Measurements from ENCODE around the gene P2RX5. TPM values are rescaled to one million over a fixed set of nuclear protein-coding genes. Genes with fewer than 3 reads are reported as not detected.
A peak's percentile ranks its signal among the peaks of the same experiment; 100 is the strongest.
"Not testable (repeated sequence)": the region's sequence is repeated elsewhere in the genome, so short reads cannot be mapped to it uniquely, and the experiment has no call there.

The P2RX5 gene
- total and polyA plus RNA-seq, 7 experiments from 2014 or later = 10.7 to 94.5 (median 18.2) TPM

- no peaks in the 10 kb centered on the region for H3K27me3 Mint-ChIP-seq
- H3K27me3 ChIP-seq (ENCODE audit: control insufficient read depth in 2 of 2, insufficient read depth in 2 of 2, low read length in 2 of 2) = no peaks in the 10 kb centered on the region
- H3K27ac Mint-ChIP-seq = peak overlapping the region; percentile 61 to 95 (median 73)
- no peaks in the 10 kb centered on the region for H3K9me3 ChIP-seq (ENCODE audit: control insufficient read depth in 2 of 3, low read length in 3 of 3)
- DNase-seq (peak in 8 of 9 donors; percentile 56 to 69 (median 60)), ATAC-seq (peak; percentile 79)
- peaks cover 0 to 3% (median 0%) of the 10 kb centered on the region in 5 donors for H3K36me3 Mint-ChIP-seq
- H3K9me3 Mint-ChIP-seq = peaks cover 0 to 4% (median 0%) of the 10 kb centered on the region in 11 donors
- peaks cover 11 to 20% of the 10 kb centered on the region in 2 donors for H3K4me1 ChIP-seq (ENCODE audit: control insufficient read depth in 2 of 2, insufficient read depth in 2 of 2, low read length in 2 of 2)
- no peaks in the 10 kb centered on the region for H3K36me3 ChIP-seq (ENCODE audit: control insufficient read depth in 2 of 3, insufficient read depth in 3 of 3, low read length in 3 of 3)
- intact Hi-C loops (cut with micrococcal nuclease) = loop anchor here (1.0 to 5.0 kb wide), 6 partner anchors 16 to 172 kb away; no protein-coding TSS in a partner anchor
- H3K4me3 ChIP-seq (ENCODE audit: low read length) = no peak overlapping the region
- H3K4me3 Mint-ChIP-seq = peak overlapping the region; percentile 2 to 77 (median 68)
- POLR2A ChIA-PET = interaction anchor here (0.5 to 3.0 kb wide), 10 partner anchors 11 to 405 kb away, joined by 3 to 15 read pairs (median 5); partner anchors contain the start of genes HASPIN and NCBP3
- H3K27ac ChIP-seq (ENCODE audit: low read depth, low read length) = no peak overlapping the region
- peaks cover 21 to 47% (median 38%) of the 10 kb centered on the region in 7 donors for H3K4me1 Mint-ChIP-seq
- CTCF ChIA-PET = interaction anchor here (0.6 to 8.6 kb wide), 24 partner anchors 10 to 334 kb away, joined by 3 to 154 read pairs (median 4); partner anchors contain the start of genes ITGAE, NCBP3 and SHPK
Observed at GRCh38 chr17:3738562-3739295, 42.8 kb upstream of the P2RX5 start.

GRCh38 chr17:3735515-3735914, 39.6 kb upstream of the P2RX5 start:
- Mint-ChIP-seq H3K9me3 (no peaks in the 10 kb centered on the region), H3K27ac (no peak overlapping the region), H3K36me3 (no peaks in the 10 kb centered on the region), H3K27me3 (no peaks in the 10 kb centered on the region), H3K4me3 (no peak overlapping the region), H3K4me1 (peaks cover 17 to 34% (median 29%) of the 10 kb centered on the region in 7 donors)
- intact Hi-C loops (cut with micrococcal nuclease) = loop anchor here in 1 of 2 donors (5.0 kb wide), 2 partner anchors 37 to 52 kb away; no protein-coding TSS in a partner anchor
- no peak overlapping the region for H3K27ac ChIP-seq (ENCODE audit: low read depth, low read length)
- no peaks in the 10 kb centered on the region for H3K9me3 ChIP-seq (ENCODE audit: control insufficient read depth in 2 of 3, low read length in 3 of 3)
- H3K27me3 ChIP-seq (ENCODE audit: control insufficient read depth in 2 of 2, insufficient read depth in 2 of 2, low read length in 2 of 2) = no peaks in the 10 kb centered on the region
- peaks cover 11 to 20% of the 10 kb centered on the region in 2 donors for H3K4me1 ChIP-seq (ENCODE audit: control insufficient read depth in 2 of 2, insufficient read depth in 2 of 2, low read length in 2 of 2)
- no peak overlapping the region for H3K4me3 ChIP-seq (ENCODE audit: low read length)
- no peak for DNase-seq
- H3K36me3 ChIP-seq (ENCODE audit: control insufficient read depth in 2 of 3, insufficient read depth in 3 of 3, low read length in 3 of 3) = no peaks in the 10 kb centered on the region
- ChIA-PET POLR2A (interaction anchor here (1.0 to 1.2 kb wide), 2 partner anchors 90 to 92 kb away, joined by 3 to 5 read pairs; no protein-coding TSS in a partner anchor), CTCF (interaction anchor here (0.7 to 8.6 kb wide), 5 partner anchors 87 to 128 kb away, joined by 3 to 154 read pairs (median 5); partner anchors contain the start of gene NCBP3)
- no peak for ATAC-seq

DNA sequence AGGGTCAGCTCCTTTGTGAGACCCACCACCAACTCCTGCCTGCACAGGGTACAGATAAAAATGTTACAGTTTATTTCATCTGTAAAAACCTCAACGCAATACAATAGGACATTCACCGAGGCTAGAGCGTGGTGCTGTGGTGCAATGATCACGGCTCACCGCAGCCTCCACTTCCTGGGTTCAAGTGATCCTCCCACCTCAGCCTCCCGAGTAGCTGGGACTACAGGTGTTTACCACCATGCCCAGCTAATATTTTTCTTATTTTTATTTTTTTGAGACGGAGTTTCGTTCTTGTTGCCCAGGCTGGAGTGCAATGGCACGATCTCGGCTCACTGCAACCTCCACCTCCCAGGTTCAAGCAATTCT, 38.9 kb upstream of the P2RX5 start:
- POLR2A ChIA-PET, H3K27ac Mint-ChIP-seq: not testable (repeated sequence)
- CTCF ChIA-PET = interaction anchor here (0.7 to 8.6 kb wide), 5 partner anchors 88 to 129 kb away, joined by 3 to 154 read pairs (median 5); partner anchors contain the start of gene NCBP3

DNA sequence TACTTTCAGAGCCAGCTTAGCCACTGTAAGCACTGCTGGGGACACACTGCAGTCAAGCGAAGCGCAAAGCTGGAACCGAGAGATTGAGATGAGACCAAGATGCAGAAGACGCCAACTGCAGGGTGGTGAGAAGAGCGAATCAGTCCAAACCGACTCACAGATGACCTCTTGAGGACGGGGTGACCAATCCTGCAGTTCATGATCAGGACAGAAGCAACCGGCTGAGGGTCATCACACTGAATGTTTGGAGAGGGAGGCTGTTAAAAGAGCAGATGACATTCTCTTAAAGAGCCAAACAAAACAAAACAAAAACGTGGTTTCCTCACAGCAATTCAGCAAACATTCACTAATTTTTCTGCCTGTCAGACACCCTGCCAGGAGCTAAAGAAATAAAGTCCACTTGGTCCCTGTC, 36.3 kb upstream of the P2RX5 start:
- no peaks in the 10 kb centered on the region for H3K36me3 ChIP-seq (ENCODE audit: control insufficient read depth in 2 of 3, insufficient read depth in 3 of 3, low read length in 3 of 3)
- Mint-ChIP-seq H3K27me3 (no peaks in the 10 kb centered on the region), H3K4me3 (no peak overlapping the region), H3K36me3 (peaks cover 0 to 6% (median 0%) of the 10 kb centered on the region in 5 donors), H3K4me1 (peaks cover 0 to 10% (median 0%) of the 10 kb centered on the region in 7 donors), H3K27ac (peak overlapping the region in 1 of 9 donors; percentile 38), H3K9me3 (no peaks in the 10 kb centered on the region)
- no peaks in the 10 kb centered on the region for H3K4me1 ChIP-seq (ENCODE audit: control insufficient read depth in 2 of 2, insufficient read depth in 2 of 2, low read length in 2 of 2)
- ChIA-PET POLR2A (interaction anchor here (0.6 to 0.9 kb wide), 2 partner anchors 10 to 279 kb away, joined by 3 read pairs; no protein-coding TSS in a partner anchor), CTCF (interaction anchor here (1.7 kb wide), 1 partner anchor 95 kb away, joined by 3 read pairs; no protein-coding TSS in a partner anchor)
- H3K9me3 ChIP-seq (ENCODE audit: control insufficient read depth in 2 of 3, low read length in 3 of 3) = no peaks in the 10 kb centered on the region
- DNase-seq (no peak), ATAC-seq (no peak)
- no peak overlapping the region for H3K4me3 ChIP-seq (ENCODE audit: low read length)
- no peaks in the 10 kb centered on the region for H3K27me3 ChIP-seq (ENCODE audit: control insufficient read depth in 2 of 2, insufficient read depth in 2 of 2, low read length in 2 of 2)
- no peak overlapping the region for H3K27ac ChIP-seq (ENCODE audit: low read depth, low read length)
- intact Hi-C loops (cut with micrococcal nuclease) = no loop called here

More for the DNA sequence above, 38.9 kb upstream of the P2RX5 start:
- not testable (repeated sequence) for ATAC-seq; H3K4me3 Mint-ChIP-seq; DNase-seq; H3K27me3 ChIP-seq (ENCODE audit: control insufficient read depth in 2 of 2, insufficient read depth in 2 of 2, low read length in 2 of 2); H3K9me3 Mint-ChIP-seq; H3K4me3 ChIP-seq (ENCODE audit: low read length); H3K36me3 ChIP-seq (ENCODE audit: control insufficient read depth in 2 of 3, insufficient read depth in 3 of 3, low read length in 3 of 3); H3K36me3 Mint-ChIP-seq; H3K27me3 Mint-ChIP-seq; H3K9me3 ChIP-seq (ENCODE audit: control insufficient read depth in 2 of 3, low read length in 3 of 3); H3K27ac ChIP-seq (ENCODE audit: low read depth, low read length)
- intact Hi-C loops (cut with micrococcal nuclease) = loop anchor here in 1 of 2 donors (5.0 kb wide), 2 partner anchors 37 to 52 kb away; no protein-coding TSS in a partner anchor
- peaks cover 12 to 31% (median 23%) of the 10 kb centered on the region in 7 donors for H3K4me1 Mint-ChIP-seq
- peaks cover 11 to 20% of the 10 kb centered on the region in 2 donors for H3K4me1 ChIP-seq (ENCODE audit: control insufficient read depth in 2 of 2, insufficient read depth in 2 of 2, low read length in 2 of 2)

- H3K4me1 Mint-ChIP-seq = peaks cover 0 to 17% (median 0%) of the 10 kb centered on the region in 7 donors
- Histone ChIP-seq H3K4me3 (ENCODE audit: low read length) (no peak overlapping the region), H3K27me3 (ENCODE audit: control insufficient read depth in 2 of 2, insufficient read depth in 2 of 2, low read length in 2 of 2) (no peaks in the 10 kb centered on the region), H3K36me3 (ENCODE audit: control insufficient read depth in 2 of 3, insufficient read depth in 3 of 3, low read length in 3 of 3) (no peaks in the 10 kb centered on the region), H3K4me1 (ENCODE audit: control insufficient read depth in 2 of 2, insufficient read depth in 2 of 2, low read length in 2 of 2) (no peaks in the 10 kb centered on the region), H3K9me3 (ENCODE audit: control insufficient read depth in 2 of 3, low read length in 3 of 3) (no peaks in the 10 kb centered on the region), H3K27ac (ENCODE audit: low read depth, low read length) (no peak overlapping the region)
- H3K4me3 Mint-ChIP-seq = no peak overlapping the region
- ChIA-PET CTCF (interaction anchor here (1.7 kb wide), 1 partner anchor 96 kb away, joined by 3 read pairs; no protein-coding TSS in a partner anchor), POLR2A (no interaction called here)
- ATAC-seq (no peak), DNase-seq (no peak)
- peaks cover 0 to 12% (median 0%) of the 10 kb centered on the region in 5 donors for H3K36me3 Mint-ChIP-seq
- H3K9me3 Mint-ChIP-seq = no peaks in the 10 kb centered on the region
- intact Hi-C loops (cut with micrococcal nuclease) = no loop called here
- no peak overlapping the region for H3K27ac Mint-ChIP-seq
- no peaks in the 10 kb centered on the region for H3K27me3 Mint-ChIP-seq
Observed at GRCh38 chr17:3730881-3731429, 35.0 kb upstream of the P2RX5 start.

DNA sequence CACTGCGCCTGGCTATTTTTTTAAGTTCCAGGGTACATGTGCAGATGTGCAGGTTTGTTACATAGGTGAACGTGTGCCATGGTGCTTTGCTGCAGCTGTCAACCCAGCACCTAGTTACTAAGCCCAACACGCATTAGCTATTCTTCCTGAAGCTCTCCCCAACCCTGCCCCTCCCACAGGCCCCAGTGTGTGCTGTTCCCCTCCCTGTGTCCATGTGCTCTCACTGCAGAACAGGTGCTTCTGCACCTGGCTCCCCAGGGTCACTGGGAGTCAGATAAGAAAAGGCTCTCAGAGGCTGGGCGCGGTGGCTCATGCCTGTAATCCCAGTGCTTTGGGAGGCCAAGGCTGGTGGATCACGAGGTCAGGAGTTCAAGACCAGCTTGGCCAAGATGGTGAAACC, 33.9 kb upstream of the P2RX5 start:
- Histone ChIP-seq H3K36me3 (ENCODE audit: control insufficient read depth in 2 of 3, insufficient read depth in 3 of 3, low read length in 3 of 3) (no peaks in the 10 kb centered on the region), H3K27me3 (ENCODE audit: control insufficient read depth in 2 of 2, insufficient read depth in 2 of 2, low read length in 2 of 2) (no peaks in the 10 kb centered on the region), H3K27ac (ENCODE audit: low read depth, low read length) (no peak overlapping the region), H3K4me1 (ENCODE audit: control insufficient read depth in 2 of 2, insufficient read depth in 2 of 2, low read length in 2 of 2) (no peaks in the 10 kb centered on the region), H3K4me3 (ENCODE audit: low read length) (no peak overlapping the region), H3K9me3 (ENCODE audit: control insufficient read depth in 2 of 3, low read length in 3 of 3) (no peaks in the 10 kb centered on the region)
- H3K9me3 Mint-ChIP-seq = peaks cover 0 to 2% (median 0%) of the 10 kb centered on the region in 11 donors
- intact Hi-C loops (cut with micrococcal nuclease) = loop anchor here in 1 of 2 donors (10.0 kb wide), 1 partner anchor 635 kb away; the partner anchor contains the start of gene UBE2G1
- no peak overlapping the region for H3K4me3 Mint-ChIP-seq
- H3K36me3 Mint-ChIP-seq = peaks cover 0 to 16% (median 0%) of the 10 kb centered on the region in 5 donors
- ChIA-PET CTCF (interaction anchor here (0.6 kb wide), 1 partner anchor 87 kb away, joined by 3 read pairs; no protein-coding TSS in a partner anchor), POLR2A (no interaction called here)
- H3K27ac Mint-ChIP-seq = no peak overlapping the region
- DNase-seq (no peak), ATAC-seq (no peak)
- H3K4me1 Mint-ChIP-seq = peaks cover 0 to 28% (median 3%) of the 10 kb centered on the region in 7 donors
- no peaks in the 10 kb centered on the region for H3K27me3 Mint-ChIP-seq
